ENCODE measurements around the gene CTSW. TPM values are rescaled to one million over a fixed set of nuclear protein-coding genes. Genes with fewer than 3 reads are reported as not detected.

CTSW gene
- total RNA-seq, 4 donors from 2014 or later = 0.20 to 0.49 (median 0.32) TPM; not detected in 1

GRCh38 chr11:65894034-65894591 is 14.5 kb downstream of the CTSW start:
- Histone ChIP-seq H3K27ac (peak overlapping the region; percentile 93 to 98 (median 96)), H3K36me3 (no peaks in the 10 kb centered on the region), H3K4me1 (peaks cover 31 to 38% of the 10 kb centered on the region in 2 donors), H3K9me3 (no peaks in the 10 kb centered on the region), H3K27me3 (peaks cover 4 to 9% (median 8%) of the 10 kb centered on the region in 3 donors), H3K4me3 (peak overlapping the region in 2 of 4 donors; percentile 31 to 34)
- intact Hi-C loops (cut with DNase I; ENCODE audit: low total_unique reads) (no loop called here), in situ Hi-C loops (cut with MboI; ENCODE audit: low sequenced_read_pairs in 4 of 4) (no loop called here)
- DNase-seq = no peak
- no peak for TF ChIP-seq POLR2A (IDR thresholded peaks at IDR 0.05)
- TF ChIP-seq CTCF (IDR thresholded peaks at IDR 0.05 in 4 of 5, conservative IDR thresholded peaks at IDR 0.05 in 1 of 5) = no peak
- ATAC-seq = no peak

GRCh38 chr11:65895482-65895981 is 15.9 kb downstream of the CTSW start:
- intact Hi-C loops (cut with DNase I; ENCODE audit: low total_unique reads) (no loop called here), in situ Hi-C loops (cut with MboI; ENCODE audit: low sequenced_read_pairs in 4 of 4) (no loop called here)
- ATAC-seq (no peak), DNase-seq (no peak)
- Histone ChIP-seq H3K4me1 (peaks cover 21 to 35% of the 10 kb centered on the region in 2 donors), H3K27ac (no peak overlapping the region), H3K4me3 (no peak overlapping the region), H3K9me3 (no peaks in the 10 kb centered on the region), H3K36me3 (no peaks in the 10 kb centered on the region), H3K27me3 (peaks cover 12 to 21% (median 16%) of the 10 kb centered on the region in 3 donors)
- TF ChIP-seq CTCF (IDR thresholded peaks at IDR 0.05 in 4 of 5, conservative IDR thresholded peaks at IDR 0.05 in 1 of 5) (no peak), POLR2A (IDR thresholded peaks at IDR 0.05) (no peak)

GRCh38 chr11:65896034-65896999 is 16.7 kb downstream of the CTSW start:
- no peak for ATAC-seq
- no peaks in the 10 kb centered on the region for H3K36me3 ChIP-seq
- no peak for TF ChIP-seq CTCF (IDR thresholded peaks at IDR 0.05 in 4 of 5, conservative IDR thresholded peaks at IDR 0.05 in 1 of 5)
- no peak for TF ChIP-seq POLR2A (IDR thresholded peaks at IDR 0.05)
- H3K4me1 ChIP-seq = peaks cover 19 to 36% of the 10 kb centered on the region in 2 donors
- no peaks in the 10 kb centered on the region for H3K9me3 ChIP-seq
- DNase-seq = no peak
- H3K4me3 ChIP-seq = no peak overlapping the region
- intact Hi-C loops (cut with DNase I; ENCODE audit: low total_unique reads) = no loop called here
- in situ Hi-C loops (cut with MboI; ENCODE audit: low sequenced_read_pairs in 4 of 4) = no loop called here
- no peak overlapping the region for H3K27ac ChIP-seq
- peaks cover 12 to 26% (median 16%) of the 10 kb centered on the region in 3 donors for H3K27me3 ChIP-seq

- no peak overlapping the region for H3K27ac ChIP-seq
- no peaks in the 10 kb centered on the region for H3K36me3 ChIP-seq
- intact Hi-C loops (cut with DNase I; ENCODE audit: low total_unique reads) = no loop called here
- DNase-seq (no peak), ATAC-seq (no peak)
- H3K4me3 ChIP-seq = no peak overlapping the region
- in situ Hi-C loops (cut with MboI; ENCODE audit: low sequenced_read_pairs in 4 of 4) = no loop called here
- no peaks in the 10 kb centered on the region for H3K9me3 ChIP-seq
- peaks cover 12 to 26% (median 16%) of the 10 kb centered on the region in 3 donors for H3K27me3 ChIP-seq
- TF ChIP-seq CTCF (IDR thresholded peaks at IDR 0.05 in 4 of 5, conservative IDR thresholded peaks at IDR 0.05 in 1 of 5) = no peak
- H3K4me1 ChIP-seq = peaks cover 11 to 29% of the 10 kb centered on the region in 2 donors
These were observed 17.4 kb downstream of the CTSW start for GRCh38 chr11:65897020-65897471.
